ENCODE results near the gene ARAF. TPM values are rescaled to one million over a fixed set of nuclear protein-coding genes. Genes with fewer than 3 reads are reported as not detected.
"Not testable (repeated sequence)": the region's sequence is repeated elsewhere in the genome, so short reads cannot be mapped to it uniquely, and the experiment has no call there.

Gene ARAF
- 68.5 TPM for total RNA-seq

DNA sequence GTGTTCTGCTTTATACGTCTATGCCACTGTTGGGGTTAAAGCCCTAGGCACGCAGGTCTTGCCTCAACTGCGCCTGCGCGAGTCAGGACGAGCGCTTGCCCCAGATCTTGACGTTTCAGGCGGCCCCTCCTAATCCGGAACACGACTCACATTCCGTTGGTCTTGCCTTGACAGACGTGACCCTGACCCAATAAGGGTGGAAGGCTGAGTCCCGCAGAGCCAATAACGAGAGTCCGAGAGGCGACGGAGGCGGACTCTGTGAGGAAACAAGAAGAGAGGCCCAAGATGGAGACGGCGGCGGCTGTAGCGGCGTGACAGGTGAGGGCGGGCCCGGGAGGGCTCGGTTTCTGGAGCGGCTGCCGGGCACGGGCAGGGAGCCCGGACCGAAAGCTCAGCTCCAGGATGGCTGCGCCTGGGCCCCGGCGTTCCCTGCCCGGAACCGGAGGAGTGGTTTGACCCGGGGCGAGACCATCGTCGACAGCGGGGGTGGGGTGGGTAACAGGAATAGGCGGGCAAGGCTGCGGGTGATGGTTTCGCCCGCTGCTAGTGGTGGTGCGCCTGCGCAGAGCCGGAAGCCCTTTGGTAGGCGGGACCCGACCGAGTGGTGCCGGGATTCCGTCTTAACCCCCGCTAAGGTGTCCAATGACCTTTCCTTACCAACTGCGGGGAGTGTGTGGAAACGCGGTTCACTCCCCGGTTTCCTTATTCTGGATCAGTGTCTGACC is at the start of gene ARAF:
ARAF (plus strand) TSS at position 272 of the 725 bp plus-strand sequence. CDS start 1,763 bp downstream, outside the sequence.
- DNase-seq (ENCODE audit: low spot score): peak; percentile 97

DNA sequence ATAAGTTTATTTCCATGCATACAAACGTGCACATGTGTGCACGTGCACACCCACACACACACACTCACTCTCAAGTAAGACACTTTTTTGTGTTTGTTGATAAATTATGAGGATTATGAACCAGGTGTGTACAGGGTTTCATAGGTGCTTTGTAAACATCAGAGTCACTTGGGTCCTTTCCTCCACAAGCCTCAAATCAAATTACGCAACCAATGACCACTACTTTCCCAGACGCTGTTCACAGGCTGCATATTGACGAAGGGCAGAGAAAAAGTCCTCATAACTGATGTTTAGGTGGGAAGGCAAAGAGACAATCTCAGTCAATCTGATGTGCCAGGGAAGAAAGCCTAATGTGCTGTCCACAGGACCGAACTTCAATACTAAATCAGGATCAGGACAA is 48.6 kb upstream of the ARAF start:
- DNase-seq (ENCODE audit: low spot score): not testable (repeated sequence)

DNA sequence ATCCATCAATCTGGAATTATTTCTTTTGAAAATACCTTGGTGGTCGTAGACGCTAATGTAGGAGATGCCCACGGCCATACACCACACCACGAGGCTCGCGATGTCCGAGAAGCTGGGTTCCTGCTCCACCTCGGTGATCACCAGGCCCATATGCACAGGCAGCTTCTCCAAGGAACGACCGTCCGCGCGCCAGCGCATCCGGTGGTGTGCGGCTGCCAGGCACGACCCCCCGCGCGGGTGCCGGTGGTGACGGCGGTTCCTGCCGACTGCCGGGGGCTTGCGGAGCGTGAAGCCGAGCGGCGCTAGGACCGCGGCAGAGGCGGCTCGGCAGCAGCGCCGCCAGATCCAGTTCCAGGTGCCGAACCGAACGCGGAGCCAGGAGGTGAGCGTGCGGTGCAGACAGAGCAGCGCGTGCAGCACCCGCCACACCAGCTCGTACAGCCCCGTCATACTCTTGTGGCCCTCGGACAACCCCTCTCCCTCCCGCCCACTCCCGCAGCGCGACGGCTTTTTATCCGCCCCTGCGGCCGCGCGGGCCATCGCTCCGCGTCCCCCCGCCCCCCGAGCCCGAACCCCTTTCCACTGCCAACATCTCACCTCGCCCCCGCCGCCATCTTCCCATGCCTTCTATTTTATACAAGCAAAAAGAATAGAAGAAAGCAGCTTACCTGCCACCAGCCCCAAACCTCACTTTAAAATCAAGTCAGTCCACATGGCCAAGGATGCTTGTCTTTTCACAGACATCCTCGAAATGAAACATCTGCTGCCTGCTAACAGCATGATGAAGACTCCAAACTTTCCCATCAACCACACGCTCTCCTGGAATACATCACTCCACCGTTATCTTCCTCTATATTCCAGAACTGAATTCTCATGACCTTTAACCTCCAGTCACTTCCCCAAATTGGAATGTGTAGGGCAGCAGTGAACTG is 47.7 kb upstream of the ARAF start:
- DNase-seq (ENCODE audit: low spot score): not testable (repeated sequence)

DNA sequence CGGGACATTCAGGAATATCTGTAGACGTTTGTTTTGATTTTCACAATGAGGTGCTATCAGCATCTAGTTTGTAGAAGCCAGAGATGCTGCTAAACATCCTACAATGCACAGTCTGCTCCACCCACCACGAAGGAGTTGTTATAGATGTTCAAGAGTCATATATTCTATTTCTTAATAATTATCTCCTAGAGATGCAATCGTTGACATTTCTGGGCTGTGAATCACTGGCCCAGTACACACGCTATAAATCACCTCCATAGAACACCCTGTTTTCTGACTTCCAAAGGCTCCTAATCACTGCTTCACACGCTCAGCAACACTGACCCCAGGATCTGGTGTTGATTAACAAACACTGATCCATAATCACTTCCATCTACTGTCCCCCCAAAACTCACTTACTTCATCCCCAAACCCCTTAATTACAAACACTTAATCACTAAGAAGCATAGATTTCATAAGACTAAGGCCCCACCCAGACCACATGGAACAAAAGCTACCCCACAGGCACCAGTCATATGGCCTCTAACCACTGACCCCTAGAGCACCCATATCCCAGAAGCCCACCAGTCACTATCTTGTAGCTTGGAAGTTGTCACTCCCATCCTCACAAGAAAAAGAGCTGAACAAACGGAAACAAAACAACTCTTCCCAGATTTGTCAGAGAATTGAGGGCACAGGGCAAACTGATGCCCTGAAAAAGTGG is 46.3 kb upstream of the ARAF start:
- DNase-seq (ENCODE audit: low spot score): no peak

DNA sequence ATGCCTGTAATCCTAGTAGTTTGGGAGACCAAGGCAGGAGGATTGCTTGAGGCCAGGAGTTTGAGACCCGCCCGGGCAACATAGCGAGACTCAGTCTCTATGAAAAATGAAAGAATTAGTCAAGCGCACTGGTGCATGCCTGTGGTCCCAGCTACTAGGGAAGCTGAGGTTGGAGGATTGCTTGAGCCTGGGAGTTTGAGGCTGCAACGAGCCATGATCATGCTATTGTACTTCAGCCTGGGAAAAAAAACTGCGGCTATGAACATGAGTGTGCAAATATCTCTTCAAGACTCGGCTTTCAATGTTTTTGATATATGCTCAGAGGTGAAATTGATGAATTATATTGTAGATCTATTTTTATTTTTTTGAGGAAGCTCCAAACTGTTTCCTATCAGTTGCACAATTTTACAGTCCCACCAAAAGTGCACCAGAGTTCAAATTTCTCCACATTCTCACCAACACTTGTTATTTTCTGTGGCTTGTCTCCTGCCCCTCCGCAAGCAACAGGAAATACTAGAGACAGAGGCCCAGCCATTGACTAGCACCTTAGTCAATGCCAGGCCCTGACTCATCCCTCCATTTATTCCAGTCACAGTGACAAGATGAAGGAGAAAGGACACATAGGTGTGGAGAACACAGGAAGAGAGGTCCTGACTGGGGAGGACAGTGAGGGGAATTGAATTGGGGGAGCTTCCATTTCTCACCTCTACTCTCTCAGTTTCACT is 44.9 kb upstream of the ARAF start:
- DNase-seq (ENCODE audit: low spot score): no peak

DNA sequence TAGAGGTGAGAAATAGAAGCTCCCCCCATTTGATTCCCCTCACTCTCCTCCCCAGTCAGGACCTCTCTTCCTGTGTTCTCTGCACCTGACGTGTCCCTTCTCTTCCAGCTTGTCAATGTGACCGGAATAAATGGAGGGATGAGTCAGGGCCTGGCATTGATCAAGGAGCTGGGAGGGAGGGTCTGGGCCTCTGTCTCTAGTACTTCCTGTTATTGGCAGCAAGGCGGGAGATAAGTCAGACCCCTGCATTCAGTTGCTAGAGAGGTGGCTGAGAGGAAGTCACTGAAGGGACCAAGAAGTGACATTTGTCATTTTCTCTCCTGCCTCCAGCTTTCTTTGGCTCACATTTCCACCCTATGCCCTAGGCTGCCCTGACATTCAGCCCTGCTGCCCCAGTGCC is 42.9 kb upstream of the ARAF start:
- DNase-seq (ENCODE audit: low spot score): no peak

DNA sequence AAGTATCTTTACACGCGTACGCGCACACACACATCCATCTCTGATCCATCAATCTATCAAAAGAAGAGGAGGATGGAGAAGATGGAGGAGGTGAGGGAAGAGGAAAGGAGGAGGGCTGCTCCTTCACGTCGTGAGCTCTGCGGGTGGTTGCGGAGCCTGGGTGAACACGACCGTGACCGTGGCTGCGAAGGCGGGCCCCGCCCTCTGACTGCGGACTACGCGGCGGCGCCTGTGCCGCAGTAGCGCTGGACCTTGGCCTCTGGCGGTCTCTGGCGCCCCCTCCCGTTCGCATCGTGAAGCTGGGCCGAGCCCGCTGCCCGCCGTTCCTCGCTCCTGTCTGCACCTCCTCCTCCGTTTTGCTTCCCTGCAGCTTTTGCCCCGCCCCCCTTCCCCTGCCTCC is 37.7 kb upstream of the ARAF start:
- DNase-seq (ENCODE audit: low spot score): peak; percentile 81

DNA sequence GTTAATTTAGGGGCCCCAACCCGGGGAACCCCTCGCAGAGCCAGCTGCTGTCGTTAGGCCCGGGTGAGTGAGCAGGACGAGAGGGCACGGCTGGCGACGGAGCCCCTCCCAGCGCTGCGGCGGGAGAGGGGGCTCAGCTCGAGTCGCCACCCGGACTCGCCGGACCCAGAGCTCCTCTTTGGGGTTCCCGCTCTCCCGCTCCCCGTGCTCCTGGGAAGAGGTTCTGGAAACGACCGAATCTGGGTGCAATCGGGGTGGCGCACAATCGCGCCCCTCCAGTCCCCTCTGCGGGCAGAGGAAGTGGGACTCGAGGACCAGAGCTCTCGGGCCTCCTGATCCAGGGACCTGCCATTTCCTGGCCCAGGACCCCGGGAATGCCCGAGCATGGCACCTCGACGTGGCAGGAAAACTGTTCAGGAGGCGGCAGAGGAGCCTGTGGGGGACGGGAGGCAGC is 37.3 kb upstream of the ARAF start:
- DNase-seq (ENCODE audit: low spot score): no peak

DNA sequence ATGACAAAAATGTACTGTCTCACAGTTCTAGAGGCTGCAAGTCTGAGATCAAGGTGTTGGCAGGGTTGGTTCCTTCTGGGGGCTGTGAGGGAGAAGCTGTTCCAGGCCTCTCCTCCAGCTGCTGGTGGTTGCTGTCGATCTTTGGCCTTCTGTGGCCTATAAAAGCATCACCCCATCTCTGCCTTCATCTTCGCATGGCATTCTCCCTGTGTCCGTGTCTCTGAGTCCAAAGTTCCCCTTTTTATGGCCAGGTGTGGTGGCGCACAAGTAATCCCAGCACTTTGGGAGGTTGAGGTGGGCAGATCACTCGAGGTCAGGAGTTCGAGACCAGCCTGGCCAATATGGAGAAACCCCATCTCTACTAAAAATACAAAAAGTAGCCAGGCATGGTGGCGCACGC is 31.5 kb upstream of the ARAF start:
- DNase-seq (ENCODE audit: low spot score): no peak

DNA sequence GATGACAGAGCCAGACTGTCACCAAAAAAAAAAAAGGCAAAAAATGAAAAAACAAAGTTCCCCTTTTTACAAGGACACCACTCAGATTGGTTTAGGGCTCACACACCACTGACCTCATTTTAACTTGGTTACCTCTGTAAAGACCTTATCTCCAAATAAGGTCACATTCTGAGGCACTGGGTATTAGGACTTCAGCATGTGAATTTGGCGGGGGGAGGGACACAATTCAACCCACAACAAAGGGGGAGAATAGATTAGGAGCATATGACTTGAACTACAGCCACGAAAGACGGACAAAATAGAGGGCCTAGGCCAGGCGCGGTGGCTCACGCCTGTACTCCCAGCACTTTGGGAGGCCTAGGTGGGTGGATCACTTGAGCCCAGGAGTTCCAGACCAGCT is 31.0 kb upstream of the ARAF start:
- DNase-seq (ENCODE audit: low spot score): no peak

DNA sequence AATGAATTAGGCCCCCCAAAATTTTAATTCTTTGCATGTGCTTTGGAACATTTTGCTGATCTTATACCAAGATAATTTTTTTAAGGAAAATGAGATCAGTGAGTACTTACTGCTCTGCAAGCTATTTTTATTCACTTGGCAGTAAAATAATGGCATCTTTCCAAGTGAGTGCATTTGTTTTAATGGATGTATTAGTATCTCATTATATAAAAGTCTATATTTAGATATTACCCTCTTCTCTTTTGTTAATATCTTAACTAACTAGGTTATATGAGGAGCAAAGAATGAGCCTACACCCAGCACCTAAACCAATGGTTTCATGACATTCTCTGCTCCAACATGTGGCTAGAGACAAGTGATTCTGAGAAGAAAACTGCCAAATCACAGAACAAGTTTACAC is 21.1 kb upstream of the ARAF start:
- no peak for DNase-seq (ENCODE audit: low spot score)

DNA sequence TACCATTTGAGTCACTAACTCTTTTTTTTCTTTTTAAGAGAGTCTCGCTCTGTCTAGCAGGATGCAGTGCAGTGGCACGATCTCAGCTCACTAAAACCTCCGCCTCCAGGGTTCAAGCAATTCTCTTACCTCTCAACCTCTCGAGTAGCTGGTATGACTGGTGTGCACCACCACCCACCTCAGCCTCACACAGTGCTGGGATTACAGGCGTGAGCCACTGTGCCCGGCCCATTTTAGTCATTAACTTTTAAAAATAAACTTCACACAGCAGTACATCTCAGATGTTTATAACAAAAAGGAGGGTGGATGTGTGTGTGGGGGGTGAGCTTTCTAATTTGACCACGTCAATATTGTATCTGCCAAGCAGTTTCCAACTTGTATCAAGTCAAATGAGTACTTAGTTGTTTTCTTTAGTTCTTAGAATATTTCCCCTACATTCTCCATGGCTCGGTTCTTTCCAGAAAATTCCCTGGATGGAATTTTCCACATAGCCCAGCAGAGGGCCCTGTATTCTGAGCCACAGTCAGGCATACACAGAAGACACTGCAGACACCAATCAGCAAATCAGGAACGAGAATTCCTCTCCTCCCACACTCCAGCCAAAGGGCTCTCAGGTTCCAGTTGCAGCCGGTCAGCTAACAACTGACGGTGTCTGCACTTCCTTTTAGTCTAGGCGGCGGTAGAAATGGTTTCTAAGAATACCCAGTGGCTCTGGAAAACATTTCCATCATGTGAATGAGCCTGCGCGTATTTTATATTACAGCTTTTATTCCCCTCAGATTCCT is 20.1 kb upstream of the ARAF start:
- peak; percentile 83 for DNase-seq (ENCODE audit: low spot score)

DNA sequence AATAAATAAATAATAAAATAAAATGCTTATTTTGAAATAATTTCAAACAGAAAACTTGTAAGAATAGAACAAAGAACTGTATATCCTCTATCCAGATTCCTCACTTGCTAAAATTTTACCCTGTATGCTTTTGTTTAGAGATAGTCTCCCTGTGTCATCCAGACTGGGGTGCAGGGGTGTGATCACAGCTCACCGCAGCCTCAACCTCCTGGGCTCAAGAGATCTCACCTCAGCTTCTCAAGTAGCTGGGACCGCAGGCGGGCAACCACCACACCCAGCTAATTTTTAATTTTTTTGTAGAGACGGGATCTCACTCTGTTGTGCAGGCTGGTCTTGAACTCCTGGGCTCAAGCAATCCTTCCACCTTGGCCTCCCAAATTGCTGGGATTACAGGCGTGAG is 17.5 kb upstream of the ARAF start:
- DNase-seq (ENCODE audit: low spot score): no peak

DNA sequence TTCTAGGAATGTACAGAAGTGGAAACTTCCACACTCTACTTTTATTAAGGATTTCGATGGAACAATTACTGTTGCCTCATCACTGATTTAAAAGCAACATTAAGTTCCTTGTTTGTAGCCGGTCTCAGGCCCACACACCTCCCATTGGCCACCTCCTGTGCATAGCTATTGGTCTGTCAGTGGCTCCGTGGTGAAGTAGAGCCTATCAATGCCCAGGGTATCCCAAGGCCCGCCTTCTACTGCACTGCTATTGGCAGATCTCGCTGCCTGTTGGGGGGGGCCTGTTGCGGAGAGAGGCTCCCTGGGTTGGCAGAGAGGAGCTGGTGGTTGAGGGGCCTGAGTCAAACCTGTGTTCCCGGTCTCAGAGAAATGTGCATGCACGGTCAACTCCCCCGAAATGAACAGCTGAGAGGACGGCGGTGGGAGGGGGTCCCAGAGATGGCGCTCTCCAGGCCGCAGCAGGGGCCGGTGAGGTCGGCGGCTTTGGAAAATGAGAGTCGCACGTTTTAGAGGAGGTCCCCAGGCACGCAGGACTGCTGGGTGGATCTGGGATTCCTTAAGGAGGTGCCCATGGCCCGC is 4.9 kb upstream of the ARAF start:
- DNase-seq (ENCODE audit: low spot score): peak; percentile 93

DNA sequence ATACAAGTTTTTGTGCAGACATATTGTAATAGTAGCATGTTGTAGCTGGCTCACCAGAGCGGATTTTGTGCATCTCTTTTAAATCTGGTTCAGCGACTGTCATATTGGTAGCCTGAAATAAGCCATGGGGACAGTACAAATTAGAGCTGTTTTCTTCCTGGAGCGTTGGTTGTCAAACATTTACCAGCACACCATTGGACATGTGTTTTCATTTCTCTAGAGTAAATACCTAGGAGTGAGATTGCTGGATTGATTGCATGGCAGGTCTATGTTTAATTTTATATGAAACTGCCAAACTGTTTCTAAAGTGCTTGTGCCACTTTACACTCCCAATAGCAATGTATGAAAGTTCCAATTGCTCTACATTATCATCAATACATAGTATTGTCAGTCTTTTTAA is 2.6 kb upstream of the ARAF start:
- no peak for DNase-seq (ENCODE audit: low spot score)

DNA sequence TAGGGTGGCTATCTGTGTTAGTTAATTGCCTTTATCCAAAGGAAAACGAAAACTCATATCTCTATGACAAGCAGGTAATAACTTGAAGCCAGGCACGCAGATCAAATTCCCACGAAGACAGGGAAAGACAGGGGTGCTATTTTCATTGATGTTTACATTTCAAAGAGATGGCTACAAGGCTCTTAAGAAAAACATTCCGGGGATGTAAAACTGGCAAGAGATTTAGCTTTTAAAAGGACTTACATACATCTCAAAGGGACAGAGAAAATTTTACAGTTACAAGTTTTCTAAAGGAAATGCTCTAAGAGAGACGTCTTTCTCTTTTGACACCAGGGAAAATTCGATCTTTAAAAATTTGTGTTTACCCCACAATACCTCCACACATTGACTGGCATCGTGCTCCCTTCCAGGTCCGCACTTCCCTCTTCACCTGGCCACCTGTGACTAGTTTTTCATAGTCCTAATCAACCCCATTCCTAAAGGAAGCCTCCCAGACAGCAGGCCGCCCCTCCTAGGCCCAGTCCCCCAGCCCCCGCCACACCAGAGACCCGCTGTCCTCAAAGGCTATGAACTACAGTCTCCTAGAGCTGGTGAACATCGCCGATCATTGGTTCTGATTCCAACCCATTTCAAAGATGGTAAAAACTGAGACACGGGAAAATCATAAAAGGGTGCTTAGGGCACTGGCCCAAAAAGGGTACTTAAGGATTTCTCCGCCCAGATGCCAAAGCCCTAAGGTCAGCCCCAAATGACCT is 649 bp upstream of the ARAF start:
- no peak for DNase-seq (ENCODE audit: low spot score)

DNA sequence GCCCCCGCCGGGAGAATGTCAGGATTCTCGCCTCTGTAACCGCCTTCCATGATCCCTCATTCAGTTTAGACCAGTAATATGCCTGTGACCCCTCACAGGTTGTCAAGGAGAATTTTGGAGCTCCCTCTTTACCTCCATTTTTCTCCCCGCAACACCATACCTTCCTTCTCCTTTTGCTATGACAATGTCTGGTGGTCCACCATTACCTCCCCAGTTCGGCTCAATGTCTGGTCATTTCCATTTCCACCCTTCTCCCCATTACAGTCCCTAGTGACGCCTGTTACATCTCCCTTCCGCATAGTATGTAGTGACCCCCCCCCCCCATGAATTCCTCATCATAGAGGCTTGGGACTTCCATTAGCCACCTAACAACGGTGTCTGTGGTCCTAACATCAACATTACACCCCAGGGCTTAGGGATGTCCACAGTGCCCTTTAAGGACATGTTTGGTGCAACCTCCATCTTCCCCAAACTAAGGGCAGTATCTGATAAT is 700 bp downstream of the ARAF start:
- DNase-seq (ENCODE audit: low spot score): no peak

DNA sequence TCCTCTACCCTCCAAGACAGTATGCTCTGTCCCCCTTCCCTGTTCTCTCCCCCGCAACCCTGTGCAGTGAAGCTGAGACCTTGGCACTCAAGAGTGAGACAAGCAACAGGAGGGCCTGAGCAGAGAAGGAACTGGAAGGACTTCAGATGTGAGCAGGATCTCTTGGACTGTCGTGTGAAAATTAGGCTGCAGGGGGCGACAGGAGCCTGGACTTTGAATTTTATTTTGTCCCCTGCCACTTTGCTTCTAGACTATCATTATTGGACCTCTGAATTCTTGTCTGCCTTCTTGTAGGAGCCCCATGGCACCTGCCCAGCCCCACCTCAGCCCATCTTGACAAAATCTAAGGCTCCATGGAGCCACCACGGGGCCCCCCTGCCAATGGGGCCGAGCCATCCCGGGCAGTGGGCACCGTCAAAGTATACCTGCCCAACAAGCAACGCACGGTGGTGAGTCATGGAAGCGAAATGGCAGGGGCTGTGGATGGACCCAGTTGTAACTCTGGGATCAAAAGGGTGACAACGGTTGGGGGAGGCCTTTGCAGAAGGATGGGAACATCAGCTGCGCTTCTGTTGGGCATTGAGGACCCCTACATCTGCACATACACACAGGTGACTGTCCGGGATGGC is 1.7 kb downstream of the ARAF start:
- DNase-seq (ENCODE audit: low spot score): no peak

DNA sequence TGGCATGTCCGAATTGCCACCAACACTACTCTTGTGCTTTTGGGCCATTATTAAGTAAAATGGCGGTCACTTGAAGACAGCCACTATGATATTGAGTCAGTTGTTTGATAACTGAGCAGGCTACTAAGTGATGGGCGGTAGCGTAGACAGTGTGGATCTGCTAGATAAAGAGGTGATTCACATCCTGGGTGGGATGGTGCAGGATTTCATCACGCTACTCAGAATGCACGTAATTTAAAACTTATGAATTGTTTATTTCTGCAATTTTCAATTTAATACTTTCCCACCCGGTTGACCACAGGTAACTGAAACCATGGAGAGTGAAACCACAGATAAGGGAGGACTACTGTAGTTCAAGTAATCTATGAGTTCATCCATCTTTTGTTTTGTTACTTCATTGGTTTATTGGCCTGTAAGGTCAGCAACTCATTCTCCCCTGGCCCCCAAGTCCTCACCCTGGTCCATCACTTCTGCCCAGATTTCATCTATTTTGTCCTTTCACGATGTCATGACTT is 2.9 kb downstream of the ARAF start:
- DNase-seq (ENCODE audit: low spot score): no peak
